ENCODE data around the gene CACNA1I. TPM values are rescaled to one million over a fixed set of nuclear protein-coding genes. Genes with fewer than 3 reads are reported as not detected.

The CACNA1I gene
- total RNA-seq, 6 donors from 2014 or later, result 0.15 to 4.2 (median 0.34) TPM

- TF ChIP-seq CTCF (IDR thresholded peaks at IDR 0.05), result no peak
- no peak for TF ChIP-seq POLR2A (IDR thresholded peaks at IDR 0.05)
- TF ChIP-seq POLR2AphosphoS5 (IDR thresholded peaks at IDR 0.05), result no peak
- no peak for TF ChIP-seq EP300 (IDR thresholded peaks at IDR 0.05)
- H3K27ac ChIP-seq, result no peak overlapping the region
- no peaks in the 10 kb centered on the region for H3K27me3 ChIP-seq
- ATAC-seq (ENCODE audit: low FRiP score in 2 of 2) (no peak), DNase-seq (no peak)
- H3K4me3 ChIP-seq, result no peak overlapping the region
- H3K36me3 ChIP-seq, result no peaks in the 10 kb centered on the region
- peaks cover 0 to 4% (median 0%) of the 10 kb centered on the region in 4 donors for H3K4me1 ChIP-seq
- no peaks in the 10 kb centered on the region for H3K9me3 ChIP-seq
- WGBS, 2 donors, result 72 to 78% methylated on average over 11 to 19 of the region's 19 CpGs
Measured at GRCh38 chr22:39699631-39700360, 129.2 kb downstream of the CACNA1I start.

GRCh38 chr22:39700565-39700964 lies 130.0 kb downstream of the CACNA1I start:
- H3K27ac ChIP-seq, result no peak overlapping the region
- TF ChIP-seq EP300 (IDR thresholded peaks at IDR 0.05) (no peak), POLR2A (IDR thresholded peaks at IDR 0.05) (no peak), CTCF (IDR thresholded peaks at IDR 0.05) (no peak), POLR2AphosphoS5 (IDR thresholded peaks at IDR 0.05) (no peak)
- H3K9me3 ChIP-seq, result no peaks in the 10 kb centered on the region
- H3K36me3 ChIP-seq, result no peaks in the 10 kb centered on the region
- no peak for ATAC-seq (ENCODE audit: low FRiP score in 2 of 2)
- peaks cover 0 to 4% (median 0%) of the 10 kb centered on the region in 4 donors for H3K4me1 ChIP-seq
- WGBS, 2 donors, result 79 to 82% methylated on average over 6 to 7 of the region's 7 CpGs
- H3K4me3 ChIP-seq, result no peak overlapping the region
- no peaks in the 10 kb centered on the region for H3K27me3 ChIP-seq
- no peak for DNase-seq

GRCh38 chr22:39703091-39703490 lies 132.5 kb downstream of the CACNA1I start:
- H3K4me1 ChIP-seq, result peaks cover 0 to 4% (median 0%) of the 10 kb centered on the region in 4 donors
- no peak for ATAC-seq (ENCODE audit: low FRiP score in 2 of 2)
- H3K9me3 ChIP-seq, result no peaks in the 10 kb centered on the region
- no peak for DNase-seq
- no peak overlapping the region for H3K27ac ChIP-seq
- H3K4me3 ChIP-seq, result no peak overlapping the region
- WGBS, 2 donors, result 74 to 81% methylated on average over 7 to 8 of the region's 8 CpGs
- TF ChIP-seq CTCF (IDR thresholded peaks at IDR 0.05) (no peak), EP300 (IDR thresholded peaks at IDR 0.05) (no peak), POLR2AphosphoS5 (IDR thresholded peaks at IDR 0.05) (no peak)
- H3K27me3 ChIP-seq, result no peaks in the 10 kb centered on the region
- H3K36me3 ChIP-seq, result no peaks in the 10 kb centered on the region

GRCh38 chr22:39703928-39704639 lies 133.5 kb downstream of the CACNA1I start:
- DNase-seq (no peak), ATAC-seq (ENCODE audit: low FRiP score in 2 of 2) (peak; percentile 15 to 28)
- H3K27ac ChIP-seq, result no peak overlapping the region
- peaks cover 0 to 4% (median 0%) of the 10 kb centered on the region in 4 donors for H3K4me1 ChIP-seq
- 58 to 62% methylated on average over 12 to 17 of the region's 17 CpGs for WGBS, 2 donors
- no peaks in the 10 kb centered on the region for H3K9me3 ChIP-seq
- TF ChIP-seq CTCF (IDR thresholded peaks at IDR 0.05) (no peak), POLR2A (IDR thresholded peaks at IDR 0.05) (no peak), EP300 (IDR thresholded peaks at IDR 0.05) (no peak), POLR2AphosphoS5 (IDR thresholded peaks at IDR 0.05) (no peak)
- H3K36me3 ChIP-seq, result no peaks in the 10 kb centered on the region
- H3K27me3 ChIP-seq, result no peaks in the 10 kb centered on the region
- no peak overlapping the region for H3K4me3 ChIP-seq
